GM19438 (cell line): ENCODE measurements around the gene TMEM132E.
"Not testable (repeated sequence)": the region's sequence is repeated elsewhere in the genome, so short reads cannot be mapped to it uniquely, and the experiment has no call there.

Source experiments
- ATAC-seq: cut with Tn5 transposase; IDR thresholded peaks from one replicate; pipeline ENCODE4 v1.9.1; 2021; ENCODE audit warnings: low read depth; ENCODE audit not compliant: unreplicated experiment

The TMEM132E gene, protein sequence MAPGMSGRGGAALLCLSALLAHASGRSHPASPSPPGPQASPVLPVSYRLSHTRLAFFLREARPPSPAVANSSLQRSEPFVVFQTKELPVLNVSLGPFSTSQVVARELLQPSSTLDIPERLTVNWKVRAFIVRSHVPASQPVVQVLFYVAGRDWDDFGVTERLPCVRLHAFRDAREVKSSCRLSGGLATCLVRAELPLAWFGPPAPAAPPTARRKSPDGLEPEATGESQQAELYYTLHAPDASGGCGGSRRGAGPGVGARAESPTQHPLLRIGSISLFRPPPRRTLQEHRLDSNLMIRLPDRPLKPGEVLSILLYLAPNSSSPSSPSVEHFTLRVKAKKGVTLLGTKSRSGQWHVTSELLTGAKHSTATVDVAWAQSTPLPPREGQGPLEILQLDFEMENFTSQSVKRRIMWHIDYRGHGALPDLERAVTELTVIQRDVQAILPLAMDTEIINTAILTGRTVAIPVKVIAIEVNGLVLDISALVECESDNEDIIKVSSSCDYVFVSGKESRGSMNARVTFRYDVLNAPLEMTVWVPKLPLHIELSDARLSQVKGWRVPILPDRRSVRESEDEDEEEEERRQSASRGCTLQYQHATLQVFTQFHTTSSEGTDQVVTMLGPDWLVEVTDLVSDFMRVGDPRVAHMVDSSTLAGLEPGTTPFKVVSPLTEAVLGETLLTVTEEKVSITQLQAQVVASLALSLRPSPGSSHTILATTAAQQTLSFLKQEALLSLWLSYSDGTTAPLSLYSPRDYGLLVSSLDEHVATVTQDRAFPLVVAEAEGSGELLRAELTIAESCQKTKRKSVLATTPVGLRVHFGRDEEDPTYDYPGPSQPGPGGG (N-terminal part only)

GRCh38 chr17:34579017-34579946 lies at the start of gene TMEM132E:
Gene TMEM132E, plus strand, starts transcription at chr17:34579582. Its CDS starts 1,495 bp downstream, at chr17:34581077.
- ATAC-seq = no peak

GRCh38 chr17:34530918-34531317 lies 48.5 kb upstream of the TMEM132E start:
- no peak for ATAC-seq

DNA sequence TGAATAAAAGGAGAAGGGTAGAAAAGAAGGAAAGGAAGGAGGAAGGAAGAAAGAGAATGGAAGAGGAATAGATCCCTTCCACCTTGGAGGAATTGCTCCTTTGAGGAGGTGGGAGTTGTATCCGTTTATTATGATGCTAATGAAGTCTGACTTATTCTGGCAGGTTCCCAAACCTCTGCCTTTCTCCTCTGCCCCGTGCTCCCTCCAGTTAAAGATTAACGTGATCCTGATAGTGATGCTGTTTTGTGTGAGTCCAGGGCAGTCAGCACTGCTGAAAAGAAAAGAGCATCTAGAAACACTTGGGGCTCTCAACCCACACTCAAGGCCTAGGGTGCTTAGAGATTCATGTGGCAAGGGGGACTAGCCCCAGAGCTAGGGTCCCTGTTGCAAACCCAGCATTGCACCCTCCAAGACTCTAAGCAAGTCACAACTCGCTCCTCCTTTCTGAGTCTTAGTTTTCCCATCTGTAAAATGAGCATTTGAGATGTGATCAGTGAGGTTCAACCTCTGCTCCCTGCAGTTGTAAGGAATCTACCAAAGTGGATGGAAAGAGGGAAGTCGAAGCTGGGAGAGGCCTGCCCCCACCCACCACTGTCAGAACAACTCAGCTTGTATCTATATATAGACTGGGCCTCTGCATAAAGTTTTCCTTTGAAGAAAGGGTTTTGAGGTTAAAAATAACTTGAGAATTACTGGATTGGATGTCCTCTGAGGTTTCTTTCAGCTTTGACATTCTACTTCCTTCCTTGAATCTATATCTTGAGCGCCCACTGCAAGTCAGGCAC lies 46.9 kb upstream of the TMEM132E start:
- no peak for ATAC-seq

DNA sequence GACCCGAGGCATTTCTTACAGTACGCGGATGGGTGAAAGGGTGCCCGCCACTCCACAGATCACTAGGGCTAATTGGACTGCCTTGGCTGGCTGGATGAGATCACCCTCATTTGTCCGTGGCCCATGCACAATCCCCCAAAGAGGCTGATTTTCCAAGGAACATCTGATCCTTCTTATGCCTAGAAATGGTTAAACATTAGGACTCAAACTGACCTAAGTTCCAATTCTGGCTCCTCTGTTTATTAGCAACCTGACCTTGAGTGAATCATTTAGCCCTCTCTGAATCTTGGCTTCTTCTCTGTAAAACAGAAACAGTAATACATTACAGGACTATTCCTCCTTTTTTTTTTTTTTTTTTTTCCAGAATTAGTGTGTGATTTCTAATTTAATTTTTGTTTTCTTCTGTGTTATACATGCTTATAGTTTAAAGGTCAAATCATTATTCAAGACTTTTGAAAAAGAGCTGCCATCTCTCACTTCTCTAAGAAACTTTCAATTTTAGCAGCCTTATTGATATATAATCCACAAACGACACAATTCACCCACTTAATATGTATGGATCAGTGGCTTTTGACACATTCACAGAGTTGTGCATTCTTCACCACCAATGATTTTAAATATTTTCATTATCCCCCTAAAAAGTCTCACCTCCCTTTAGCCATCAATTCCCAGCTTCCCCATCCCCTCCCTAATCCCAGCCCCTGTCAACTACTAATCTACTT lies 45.4 kb upstream of the TMEM132E start:
- ATAC-seq = no peak

GRCh38 chr17:34537445-34537844 lies 41.9 kb upstream of the TMEM132E start:
- no peak for ATAC-seq

GRCh38 chr17:34538582-34538981 lies 40.8 kb upstream of the TMEM132E start:
- not testable (repeated sequence) for ATAC-seq

DNA sequence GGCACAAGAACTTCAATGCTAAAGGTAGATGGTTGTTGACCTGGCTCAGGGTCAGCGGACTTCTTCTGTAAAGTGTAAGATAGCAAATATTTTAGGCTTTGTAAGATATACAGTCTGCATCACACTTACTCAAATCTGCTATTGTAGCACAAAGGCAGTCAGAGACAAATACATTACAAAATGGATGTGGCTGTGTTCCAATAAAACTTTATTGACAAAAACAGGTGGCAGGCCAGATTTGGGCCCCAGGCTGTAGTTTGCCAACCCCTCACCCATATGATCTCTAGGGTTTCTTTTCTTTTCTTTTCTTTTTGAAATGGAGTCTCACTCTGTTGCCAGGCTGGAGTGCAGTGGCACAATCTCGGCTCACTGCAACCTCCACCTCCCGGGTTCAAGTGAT lies 39.5 kb upstream of the TMEM132E start:
- no peak for ATAC-seq

GRCh38 chr17:34542700-34543336 lies 36.6 kb upstream of the TMEM132E start:
- no peak for ATAC-seq

DNA sequence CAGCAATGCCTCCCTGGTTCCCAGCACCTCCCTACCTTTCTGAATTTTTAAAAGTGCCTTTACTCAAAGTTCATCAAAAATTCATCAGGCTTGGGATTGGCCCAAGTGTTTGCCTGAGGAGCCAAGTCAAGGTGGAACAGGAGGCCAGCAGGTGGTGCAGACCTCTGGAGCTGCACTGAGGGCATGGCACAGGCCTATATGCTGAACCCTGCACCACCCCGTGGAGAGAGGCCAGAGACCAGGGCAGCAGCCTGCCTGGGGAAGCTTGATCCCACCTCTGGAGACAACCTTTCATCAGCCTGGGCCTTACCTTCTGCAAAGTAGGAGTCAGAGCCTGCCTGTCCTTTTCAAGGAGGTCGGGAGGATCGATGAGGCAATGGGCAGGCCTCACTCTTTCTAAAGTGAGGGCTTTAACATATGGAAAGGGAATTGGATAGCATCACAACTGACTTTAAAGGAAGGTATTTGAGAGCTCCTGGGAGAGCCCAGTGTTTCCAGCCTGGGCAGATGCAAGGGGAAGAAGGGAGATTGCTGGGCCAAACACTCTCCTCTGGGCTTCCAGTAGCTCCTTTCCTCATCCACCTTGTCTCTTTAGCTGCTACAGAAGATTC lies 31.8 kb upstream of the TMEM132E start:
- ATAC-seq = no peak

GRCh38 chr17:34549966-34550365 lies 29.4 kb upstream of the TMEM132E start:
- no peak for ATAC-seq

DNA sequence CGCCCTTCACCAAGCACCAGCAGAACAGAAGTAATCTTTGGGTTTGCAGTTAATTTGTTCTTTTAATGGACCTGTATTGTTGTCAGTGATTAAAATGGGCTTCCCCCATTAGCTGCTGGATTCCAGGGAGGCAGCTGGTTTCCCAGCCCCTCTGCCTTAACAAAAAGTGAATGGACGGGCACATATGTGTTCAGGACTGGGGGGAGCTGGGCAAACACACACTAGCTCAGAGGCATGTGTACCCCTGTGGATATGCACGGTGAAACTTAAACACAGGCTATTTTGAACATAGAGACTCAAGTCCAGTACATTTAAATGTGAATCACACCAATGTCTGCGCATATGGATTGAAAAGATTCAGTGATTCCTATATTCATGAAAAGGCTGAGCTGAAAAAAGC lies 25.5 kb upstream of the TMEM132E start:
- ATAC-seq = no peak

DNA sequence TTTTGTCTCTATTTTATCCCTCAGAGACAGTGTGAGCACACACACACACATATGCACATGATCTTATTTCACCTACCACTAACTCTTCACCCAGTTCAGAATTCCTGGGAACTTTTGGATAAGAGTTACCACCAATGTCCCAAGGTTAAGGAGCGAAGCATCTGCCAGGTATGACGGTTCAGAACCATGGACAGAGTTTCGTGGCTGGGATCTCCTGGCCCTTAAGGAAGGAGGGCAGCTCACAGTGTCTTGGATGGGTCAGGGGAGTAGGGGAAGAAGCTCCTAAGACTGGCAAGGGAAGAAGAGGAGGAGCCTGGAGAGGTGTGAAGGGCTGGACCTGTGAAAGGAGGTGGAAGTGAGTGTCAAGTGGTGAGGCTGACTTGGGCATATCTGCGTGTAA lies 23.0 kb upstream of the TMEM132E start:
- no peak for ATAC-seq

GRCh38 chr17:34556931-34557330 lies 22.5 kb upstream of the TMEM132E start:
- ATAC-seq = no peak

DNA sequence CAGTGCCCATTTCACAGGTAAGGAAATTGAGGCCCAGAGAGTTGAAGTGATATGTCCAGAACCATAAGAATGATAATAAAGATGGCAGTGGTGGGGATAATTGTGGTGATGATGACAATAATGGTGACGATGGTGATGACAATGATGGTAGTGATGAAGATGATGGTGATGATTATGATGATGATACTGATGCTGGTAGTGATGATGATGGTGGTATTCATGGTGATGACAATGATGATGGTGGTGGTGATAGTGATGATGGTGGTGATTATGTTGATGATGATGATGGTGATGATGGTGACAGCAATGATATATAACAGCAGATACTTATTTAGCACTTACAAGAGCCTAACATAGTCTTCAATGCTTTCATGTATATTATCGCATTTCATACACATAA lies 18.1 kb upstream of the TMEM132E start:
- no peak for ATAC-seq

- ATAC-seq = no peak
These were observed 17.0 kb upstream of the TMEM132E start for GRCh38 chr17:34562387-34562786.

- no peak for ATAC-seq
These were observed 13.7 kb upstream of the TMEM132E start for GRCh38 chr17:34565713-34566112.

DNA sequence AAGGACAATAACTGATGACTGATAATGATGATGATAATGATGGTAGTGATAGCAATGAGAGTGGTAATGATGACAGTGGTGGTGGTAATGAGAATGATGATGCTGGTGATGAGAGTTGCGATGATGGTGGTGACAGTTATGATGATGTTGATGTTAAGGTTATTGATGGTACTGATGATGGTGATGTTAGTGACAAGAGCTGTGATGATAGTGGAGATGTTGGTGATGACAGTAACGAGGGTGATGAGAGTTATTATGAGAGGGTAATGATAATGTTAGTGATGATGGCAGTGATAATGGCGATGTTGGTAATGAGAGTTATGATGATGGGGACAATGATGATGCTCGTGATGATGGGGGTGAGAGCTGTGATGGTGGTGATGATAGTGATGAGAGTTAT lies 13.2 kb upstream of the TMEM132E start:
- no peak for ATAC-seq

DNA sequence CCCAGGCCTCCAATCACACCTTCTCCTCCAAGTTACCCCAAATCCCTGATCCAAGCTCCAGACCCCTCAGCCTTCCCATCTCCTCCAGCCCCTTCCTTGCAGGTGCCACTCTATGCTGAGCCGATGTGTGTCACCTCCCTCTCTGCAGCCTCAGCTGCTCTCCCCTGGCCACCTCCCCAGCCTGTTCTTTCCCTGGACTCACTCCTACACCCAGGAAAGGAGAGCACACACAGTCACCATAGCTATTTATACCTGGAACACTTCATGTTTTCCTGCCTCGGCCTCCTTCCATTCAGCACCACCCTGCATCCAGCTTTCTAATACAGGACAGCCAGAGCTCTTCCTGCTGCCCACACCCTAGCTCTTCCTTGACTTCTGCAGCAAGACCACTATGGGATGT lies 12.5 kb upstream of the TMEM132E start:
- ATAC-seq = no peak
